ENCODE measurements around the gene C19orf85. TPM values are rescaled to one million over a fixed set of nuclear protein-coding genes. Genes with fewer than 3 reads are reported as not detected.

C19orf85 gene
- polyA plus RNA-seq, 4 donors: not detected

DNA sequence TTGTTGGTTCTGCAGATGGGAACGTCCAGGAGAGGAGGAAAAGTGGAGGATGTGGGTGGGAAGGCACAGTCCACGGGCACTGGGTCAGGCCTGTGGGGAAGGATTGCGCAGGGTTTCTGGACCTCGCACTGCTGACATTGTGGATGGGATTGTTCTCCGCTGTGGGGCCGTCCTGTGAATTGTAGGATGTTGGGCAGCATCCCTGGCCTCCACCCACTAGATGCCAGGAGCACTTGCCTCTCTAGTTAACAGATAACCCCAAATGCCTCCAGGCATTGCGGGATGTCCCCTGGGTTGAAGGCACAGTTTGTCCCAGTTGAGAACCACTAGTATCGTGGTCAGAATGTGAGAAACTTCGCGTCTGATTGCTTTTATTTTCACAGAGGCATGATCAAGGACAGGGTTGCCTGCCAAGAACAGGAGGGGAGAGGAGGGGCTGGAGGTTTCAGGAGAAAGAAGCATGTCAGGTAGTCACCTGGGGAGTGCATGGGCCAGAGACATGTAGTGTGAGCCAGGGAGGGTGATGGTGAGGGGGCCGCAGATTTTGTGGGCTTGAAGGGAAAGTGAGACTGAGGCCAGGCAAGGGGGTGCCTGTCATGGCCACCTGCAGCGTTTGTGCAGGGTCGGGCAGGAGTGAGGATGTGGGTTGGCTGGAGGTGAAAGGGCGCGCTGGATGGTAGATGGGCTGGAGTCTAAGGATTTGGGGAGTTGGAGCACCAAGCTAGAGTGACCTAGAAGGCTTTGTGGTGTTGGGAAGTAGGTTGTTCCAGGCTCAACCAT lies 15.1 kb upstream of the C19orf85 start:
- DNase-seq (ENCODE audit: low read depth in 4 of 4, low spot score in 3 of 4): no peak

GRCh38 chr19:55479045-55479444 lies 14.5 kb upstream of the C19orf85 start:
- DNase-seq (ENCODE audit: low read depth in 4 of 4, low spot score in 3 of 4): no peak

DNA sequence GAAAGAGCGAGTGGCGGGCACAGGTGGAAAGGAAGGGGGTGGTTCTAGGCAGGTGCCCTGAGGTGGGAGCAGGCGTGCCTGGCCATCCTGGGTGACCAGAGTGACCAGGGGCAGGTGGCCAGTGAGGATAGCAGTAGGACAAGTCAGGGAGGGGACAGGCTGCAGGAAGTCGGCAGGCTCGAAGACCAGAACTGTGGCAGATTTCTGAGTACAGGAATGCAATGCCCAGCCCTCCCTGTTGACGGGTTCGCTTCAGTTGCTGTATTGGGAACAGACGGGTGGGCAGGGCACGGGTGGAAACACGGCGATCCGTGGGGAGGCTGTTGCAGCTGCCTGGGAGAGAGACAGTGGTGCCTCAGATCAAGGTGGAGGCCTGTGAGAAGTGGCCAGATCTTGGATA lies 13.8 kb upstream of the C19orf85 start:
- no peak for DNase-seq (ENCODE audit: low read depth in 4 of 4, low spot score in 3 of 4)

- DNase-seq (ENCODE audit: low read depth in 4 of 4, low spot score in 3 of 4): no peak
Observed at GRCh38 chr19:55477905-55478304, 13.4 kb upstream of the C19orf85 start.

DNA sequence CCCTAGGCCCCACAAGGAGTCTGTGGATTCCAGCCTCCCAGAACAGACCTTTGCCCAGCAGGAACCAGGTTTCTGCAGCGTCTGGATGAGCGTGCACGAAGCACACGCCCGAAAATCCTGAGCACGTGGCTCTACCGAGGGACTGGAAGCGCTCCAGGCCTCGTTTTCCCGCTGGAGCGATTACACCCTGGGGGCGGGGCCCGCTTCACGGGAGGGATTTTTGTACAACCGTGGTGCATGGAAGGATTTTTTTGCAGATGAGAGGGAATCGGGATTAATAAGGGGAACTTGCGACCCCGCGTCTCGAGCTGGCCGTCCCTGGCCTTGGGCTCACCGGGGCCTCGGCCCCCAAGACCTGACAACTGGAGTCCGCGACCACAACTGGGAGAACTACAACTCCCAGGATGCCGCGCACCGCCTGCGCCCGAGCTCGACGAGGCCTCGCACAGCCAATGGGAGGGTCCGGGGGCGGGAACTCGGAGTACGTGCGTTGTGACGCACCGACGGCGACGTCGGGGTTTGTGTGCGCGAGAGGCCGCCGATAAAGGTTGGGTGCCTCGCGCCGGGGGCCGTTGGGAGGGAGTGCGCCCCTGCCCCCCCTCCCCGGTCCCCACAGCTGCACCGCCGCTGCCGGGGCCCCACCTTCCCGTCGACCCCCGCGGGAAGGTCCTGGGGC lies 11.7 kb upstream of the C19orf85 start, which contains the start of gene ZNF628:
ZNF628 (plus strand) TSS at position 518 of the 676 bp plus-strand sequence. CDS start 3,294 bp downstream, outside the sequence.
- DNase-seq (ENCODE audit: low read depth in 4 of 4, low spot score in 3 of 4): peak; percentile 97 to 98 (median 97)

- no peak for DNase-seq (ENCODE audit: low read depth in 4 of 4, low spot score in 3 of 4)
Observed at GRCh38 chr19:55474269-55475265, 10.0 kb upstream of the C19orf85 start.

- no peak for DNase-seq (ENCODE audit: low read depth in 4 of 4, low spot score in 3 of 4)
Observed at GRCh38 chr19:55473225-55474012, 8.9 kb upstream of the C19orf85 start.

- DNase-seq (ENCODE audit: low read depth in 4 of 4, low spot score in 3 of 4): no peak
Observed at GRCh38 chr19:55472463-55472862, 7.9 kb upstream of the C19orf85 start.

- no peak for DNase-seq (ENCODE audit: low read depth in 4 of 4, low spot score in 3 of 4)
Observed at GRCh38 chr19:55471266-55471665, 6.7 kb upstream of the C19orf85 start.

DNA sequence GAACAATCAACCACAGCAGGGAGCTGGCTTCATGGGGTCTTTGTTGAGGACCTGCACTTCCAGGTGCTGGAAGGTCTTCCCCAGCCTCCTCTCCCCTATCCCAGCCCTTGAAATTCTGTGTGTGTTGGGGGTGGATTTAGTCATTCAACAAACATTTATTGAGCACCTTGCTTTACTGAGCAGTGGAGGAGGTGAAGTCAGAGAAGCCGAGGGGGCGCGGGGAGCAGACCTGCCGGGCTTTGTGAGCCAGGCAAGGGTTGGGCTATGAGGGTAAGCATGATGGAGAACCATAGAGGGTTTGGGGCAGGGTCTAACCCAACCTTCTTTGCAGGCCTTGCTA lies 3.5 kb upstream of the C19orf85 start:
- no peak for DNase-seq (ENCODE audit: low read depth in 4 of 4, low spot score in 3 of 4)

DNA sequence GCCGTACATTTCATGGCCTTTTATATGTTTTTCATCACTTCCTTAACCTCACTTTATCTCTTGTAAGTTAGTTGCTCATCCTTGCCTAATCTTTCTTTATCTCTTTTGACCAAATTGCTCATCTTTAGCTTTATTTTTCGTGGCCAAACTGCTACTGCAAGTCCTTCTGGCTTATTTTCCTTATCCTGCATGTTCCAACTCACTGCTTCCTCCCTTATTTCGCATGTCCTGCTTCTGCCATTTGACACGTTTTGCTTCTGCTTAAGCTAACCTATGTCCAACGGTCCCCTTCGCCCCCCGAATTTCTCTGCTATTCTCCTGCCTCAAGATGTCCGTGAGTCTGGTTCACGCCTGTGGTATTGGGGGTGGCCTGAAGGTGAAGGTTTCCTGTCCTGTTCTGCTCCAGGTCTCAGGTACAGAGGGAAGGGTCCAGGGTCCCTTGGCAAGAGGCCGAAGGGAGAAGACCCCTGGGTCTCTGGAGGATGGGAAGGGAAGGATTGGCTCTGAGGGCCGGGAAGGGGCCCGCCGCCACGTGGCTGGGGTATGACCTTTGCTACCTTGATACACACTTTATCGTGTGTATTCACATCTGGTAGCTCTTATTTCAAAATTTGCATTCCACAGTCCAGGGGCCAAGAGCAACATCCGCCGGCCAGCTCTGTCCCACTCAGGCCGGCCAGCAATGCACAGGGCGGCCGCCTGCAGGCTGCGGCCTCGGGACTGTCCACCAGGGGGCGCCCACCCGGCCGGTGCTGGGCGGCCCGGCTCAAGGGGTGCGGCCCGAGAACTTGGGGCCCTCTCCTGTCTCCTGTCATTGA lies 2.9 kb upstream of the C19orf85 start:
- no peak for DNase-seq (ENCODE audit: low read depth in 4 of 4, low spot score in 3 of 4)

- no peak for DNase-seq (ENCODE audit: low read depth in 4 of 4, low spot score in 3 of 4)
Observed at GRCh38 chr19:55466241-55466614, 1.7 kb upstream of the C19orf85 start.

DNA sequence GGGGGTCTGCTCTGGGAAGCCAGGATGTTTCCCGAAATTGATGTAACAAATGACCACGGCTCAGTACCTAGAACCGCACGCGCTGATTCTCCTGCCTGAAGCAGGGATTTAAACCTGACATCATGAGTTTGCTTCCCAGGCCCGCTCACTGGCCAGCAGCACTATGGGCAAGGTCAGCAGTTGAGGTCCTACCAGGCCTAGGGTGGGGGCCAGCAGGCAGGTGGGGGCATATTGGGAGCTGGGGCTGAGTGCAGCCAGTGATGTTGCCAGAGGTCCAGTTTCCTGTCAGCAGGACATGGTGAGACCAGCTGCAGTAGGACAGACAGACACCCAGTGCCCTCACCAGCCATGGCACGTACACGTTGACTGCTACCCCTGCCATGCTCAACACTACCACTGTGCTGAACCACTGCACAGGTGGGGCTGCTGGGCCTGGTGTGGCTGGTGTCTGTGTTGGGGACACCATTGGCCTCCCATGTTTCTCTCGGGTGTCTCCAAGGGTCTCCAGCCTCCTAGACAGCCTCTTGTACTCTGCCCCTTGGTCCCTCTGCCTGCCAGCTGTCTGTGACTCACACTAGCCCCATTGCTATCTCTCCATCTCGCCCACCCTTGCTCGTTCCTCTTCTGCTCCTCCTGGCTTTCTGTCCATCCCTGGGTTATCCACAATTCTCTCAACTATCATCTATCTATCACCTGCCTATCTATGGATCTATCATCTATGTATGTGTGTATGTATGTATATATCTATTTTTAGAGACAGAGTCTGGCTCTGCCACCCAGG lies 1.1 kb upstream of the C19orf85 start:
- DNase-seq (ENCODE audit: low read depth in 4 of 4, low spot score in 3 of 4): no peak

DNA sequence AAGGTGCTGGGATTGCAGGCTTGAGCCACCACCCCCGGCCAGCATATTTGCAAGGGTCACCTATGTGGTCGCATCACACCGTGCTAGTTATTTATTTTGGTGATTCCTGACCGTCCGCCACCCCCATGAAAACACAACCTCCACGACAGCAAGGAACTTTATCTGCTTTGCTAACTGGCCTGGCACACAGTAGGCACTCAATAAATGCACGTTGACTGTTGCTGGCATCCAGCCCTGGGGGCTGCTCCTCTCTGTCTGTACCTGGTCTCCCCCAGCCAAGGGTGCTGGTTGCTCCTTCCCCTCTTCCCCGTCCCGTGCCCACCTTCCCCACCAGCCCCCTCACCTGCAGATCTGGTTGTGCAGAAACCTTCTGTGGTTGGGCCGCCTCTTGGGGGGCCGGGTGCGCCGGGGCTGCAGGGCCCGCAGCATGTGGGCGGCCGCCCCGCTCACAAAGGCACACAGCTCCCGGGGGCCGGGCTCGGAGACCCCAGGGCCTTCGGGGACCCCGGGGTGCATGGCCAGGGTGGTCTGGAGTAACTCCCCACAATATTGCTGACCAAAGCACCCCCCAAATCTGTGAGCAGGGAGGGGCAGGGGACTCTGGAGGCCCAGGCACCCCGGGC lies 401 bp downstream of the C19orf85 start:
- DNase-seq (ENCODE audit: low read depth in 4 of 4, low spot score in 3 of 4): no peak

DNA sequence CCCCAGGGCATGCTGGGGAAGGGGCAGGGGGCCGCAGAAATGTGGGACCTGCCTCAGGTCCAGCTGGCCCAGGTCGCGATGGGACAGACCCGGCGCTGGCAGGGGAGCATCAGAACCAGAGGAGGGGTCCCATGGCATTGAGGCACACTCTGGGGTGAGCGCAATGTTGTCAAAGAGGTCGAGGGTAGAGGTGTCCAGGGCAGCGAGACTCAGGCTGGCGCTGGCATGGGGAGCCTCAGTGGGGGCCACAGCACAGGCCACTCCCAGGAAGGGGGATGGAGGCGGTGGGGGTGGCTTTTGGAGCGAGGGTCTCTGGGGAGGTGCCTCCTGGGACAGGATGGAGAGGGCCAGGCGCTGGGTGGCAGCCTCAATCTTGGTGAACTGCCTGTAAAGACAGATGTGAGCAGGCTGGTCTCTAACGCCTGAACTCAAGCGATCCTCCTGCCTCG lies 944 bp downstream of the C19orf85 start:
- DNase-seq (ENCODE audit: low read depth in 4 of 4, low spot score in 3 of 4): no peak

- DNase-seq (ENCODE audit: low read depth in 4 of 4, low spot score in 3 of 4): no peak
Observed at GRCh38 chr19:55462722-55463121, 1.8 kb downstream of the C19orf85 start.

DNA sequence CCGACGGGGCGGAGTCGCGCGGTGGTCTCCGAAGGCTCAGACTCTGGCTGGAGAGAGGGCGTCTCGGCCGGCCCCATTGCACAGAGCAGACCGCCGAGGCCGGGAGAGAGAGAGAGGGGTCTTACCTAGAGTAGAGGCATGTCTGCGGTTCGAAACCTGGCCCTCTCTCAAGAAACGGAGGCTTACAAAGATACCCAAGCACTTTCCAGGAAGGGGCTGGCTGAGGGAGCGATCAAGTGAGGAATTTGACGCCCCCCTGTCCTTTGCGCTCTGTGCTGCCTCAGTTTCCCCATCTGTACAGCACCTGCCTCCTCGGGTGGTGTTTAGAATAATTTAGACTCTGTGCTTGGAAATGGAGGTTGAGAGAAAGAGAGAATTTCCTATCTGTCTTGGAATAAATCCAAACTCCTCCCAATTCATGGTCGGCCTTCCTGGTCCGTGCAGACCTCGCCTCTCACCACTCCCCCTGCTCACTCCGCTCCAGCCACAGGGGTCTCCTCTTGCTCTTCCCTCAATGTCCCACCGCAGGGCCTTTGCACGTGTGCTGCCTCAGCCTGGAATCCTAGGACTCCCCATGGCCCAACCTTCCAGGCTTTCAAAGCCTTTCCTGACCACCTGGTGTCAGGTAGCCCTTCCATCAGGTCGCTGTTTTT lies 2.5 kb downstream of the C19orf85 start:
- no peak for DNase-seq (ENCODE audit: low read depth in 4 of 4, low spot score in 3 of 4)

Data from right renal pelvis (tissue), 4 donors.